Heart left ventricle (tissue), 16 donors: ENCODE results near the gene SYNJ1. TPM values are rescaled to one million over a fixed set of nuclear protein-coding genes. Genes with fewer than 3 reads are reported as not detected.

Experiments
- ATAC-seq, 4 donors: fragments of 200-7000 bp; cut with Tn5 transposase; one replicate each; pipeline ENCODE4 v1.9.1; 2020 to 2022; ENCODE audit warnings: moderate library complexity in 4 of 4, mild to moderate bottlenecking in 3 of 4, moderate number of reproducible peaks in 1 of 4
- DNase-seq, 5 donors: peaks; one replicate each; pipeline ENCODE4 v3.0.0-alpha.2; 2020
- H3K27ac ChIP-seq, 12 donors: fragments of 200-600 bp; sonication (generic) in 4 of 12; one replicate each; pipeline versions ENCODE4 v1.5.0 to v1.8.0; 2016 to 2022; ENCODE audit warnings: mild to moderate bottlenecking in 2 of 12
- H3K27me3 ChIP-seq, 9 donors: fragments of 200-600 bp; sonication (generic) in 2 of 9; one replicate each; pipeline versions ENCODE4 v1.5.1 to v1.8.0; 2016 to 2022; ENCODE audit warnings: mild to moderate bottlenecking in 3 of 9
- H3K36me3 ChIP-seq, 9 donors: fragments of 200-600 bp; sonication (generic) in 2 of 9; one replicate each; pipeline versions ENCODE4 v1.5.0 to v1.8.0; 2018 to 2022; ENCODE audit warnings: mild to moderate bottlenecking in 2 of 9
- H3K4me1 ChIP-seq, 12 donors: fragments of 200-600 bp; sonication (generic) in 4 of 12; one replicate each; pipeline versions ENCODE4 v1.5.0 to v1.8.0; 2016 to 2022; ENCODE audit warnings: mild to moderate bottlenecking in 3 of 12
- H3K4me3 ChIP-seq, 12 donors: fragments of 200-600 bp; sonication (generic) in 4 of 12; one replicate each; pipeline versions ENCODE4 v1.5.0 to v1.8.0; 2017 to 2022; ENCODE audit warnings: mild to moderate bottlenecking in 9 of 12, moderate library complexity in 4 of 12
- H3K9me3 ChIP-seq, 12 donors: fragments of 200-600 bp; sonication (generic) in 4 of 12; one replicate each; pipeline versions ENCODE4 v1.5.0 to v1.8.0; 2016 to 2022; ENCODE audit warnings: mild to moderate bottlenecking in 1 of 12
- POLR2A ChIP-seq, 2 donors: fragments of 450-650 bp; IDR thresholded peaks; one replicate each; pipeline ENCODE4 v1.6.1; 2017; ENCODE audit warnings: antibody characterized with exemption in 2 of 2, mild to moderate bottlenecking in 2 of 2, moderate library complexity in 2 of 2
- WGBS, 4 donors: extraction: QIAGEN DNeasy Blood & Tissue Kit in 2 of 4; methylation state at CpG; one replicate each; pipeline versions ENCODE4 v1.1.5 to v1.1.7; 2013 to 2018; 5-methylcytosine and 5-hydroxymethylcytosine counted together
- intact Hi-C, 10 donors: fragments of 100-400 bp; cut with DNase I; formaldehyde crosslinking; loops; one replicate each; pipeline versions ENCODE4 v1.11.1 to v1.14.2; 2022
- polyA plus RNA-seq, 2 donors: library from polyadenylated mRNA; stranded (reverse); fragments of 200-250 nt; gene quantifications; one replicate each; pipeline ENCODE4 v1.2.3, GENCODE V29; 2013
- total RNA-seq, 9 donors: library from RNA; depleted of rRNA in 2 of 9; stranded (reverse); fragments of >200 nt in 2 of 9; fragmentation: NEBNext Ultra II Directional in 3 of 9; extraction: Animal tissue kit (Norgen Biotek cat#: 25700) in 3 of 9; gene quantifications; one replicate each; pipeline versions ENCODE4 v1.1.0 to v1.2.4, GENCODE V29; 2016 to 2023
- TF ChIP-seq, protein P1 (sequence below), 12 donors: fragments of 200-600 bp; sonication (generic) in 4 of 12; IDR thresholded peaks; one replicate each; pipeline versions ENCODE4 v1.5.0 to v1.8.0; 2018 to 2022; ENCODE audit warnings: antibody characterized with exemption in 12 of 12, mild to moderate bottlenecking in 5 of 12
- donor health status: ischemic (EF 13 %, LVEDD 7.1; RV severe dilation, severe dysfunction).
- donor health status: healthy with polysubstance abuse.
- donor health status: DM: no; HTN: yes; CAD: no.
- donor health status: DM: no; HTN: no; CAD: no.
- donor health status: ischemic (EF 25% LVEDD 6.9; RV normal size, moderate dysfunction).
- donor health status: ischemic (EF 25% LVEDD 5.7; RV mildly dilated, moderate dysfunction).
- donor health status: healthy.
- donor health status: DM: yes; HTN: yes; CAD: no.
- donor health status: ischemic (EF 35%, LVEDD 5.7; RV mildly dilated, moderate dysfunction).
- donor health status: nonischemic (EF 11% LVEDD 7.7; RV severe dilation, severe dysfunction).
- donor health status: DM: yes; HTN: yes; CAD: no.
- donor health status: PGD.
- donor health status: ischemic (EF 29% LVEDD 5.4; RV normal size, mild dysfunction).
- donor health status: nonischemic (EF 23%, LVEDD 6.1; RV moderate dilation, normal function).

SYNJ1 gene
- total and polyA plus RNA-seq, 11 donors = 4.1 to 17.4 (median 10.3) TPM

DNA sequence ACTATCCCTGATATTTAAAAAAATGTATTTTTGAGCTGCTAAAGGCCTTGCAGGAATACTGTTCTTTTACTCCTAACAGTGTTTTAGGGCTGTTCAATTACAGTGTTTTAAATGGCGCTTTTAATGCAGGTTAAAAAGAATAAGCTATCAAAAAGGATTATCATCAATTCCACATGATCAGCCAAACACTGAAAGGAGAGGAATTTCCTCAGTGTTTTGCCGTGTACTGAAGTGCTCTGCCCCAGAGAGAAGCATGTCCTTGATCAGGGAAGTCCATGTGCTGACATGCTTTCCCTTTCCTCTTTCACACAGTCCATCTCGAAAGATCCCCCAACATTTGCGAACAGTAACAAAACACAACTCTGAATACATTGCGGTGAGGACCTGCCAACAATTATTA is 119.0 kb downstream of the SYNJ1 start:
- no peak overlapping the region for H3K27ac ChIP-seq
- intact Hi-C loops = loop anchor here in 4 of 10 donors (10.0 kb wide), 2 partner anchors 334 to 744 kb away; partner anchors contain the start of gene MIS18A (in 2 of the 4)

DNA sequence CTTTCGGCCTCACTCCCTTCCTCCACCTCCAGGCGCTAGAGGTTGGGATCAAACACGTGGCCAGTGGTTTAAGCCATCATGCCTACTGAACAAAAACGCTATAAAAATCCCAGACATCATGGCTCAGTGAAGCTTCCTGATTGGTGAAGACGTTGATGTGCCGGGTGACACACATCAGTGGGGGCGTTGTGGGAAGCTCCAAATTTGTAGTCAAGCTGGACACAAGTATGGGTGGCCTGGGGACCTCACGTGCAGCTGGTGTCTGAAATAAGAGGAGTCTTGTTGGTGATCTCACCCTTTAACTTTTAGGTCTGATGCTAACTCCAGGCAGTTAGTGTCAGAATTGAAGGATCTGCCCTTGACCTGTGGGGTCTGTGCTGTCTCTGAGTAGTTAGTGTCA is 122.3 kb downstream of the SYNJ1 start:
- H3K4me3 ChIP-seq = no peak overlapping the region
- 84 to 87% (median 86%) methylated on average over 8 of the region's 8 CpGs for WGBS, 4 donors
- no peak for ATAC-seq
- no peak overlapping the region for H3K27ac ChIP-seq
- H3K27me3 ChIP-seq = no peaks in the 10 kb centered on the region
- TF ChIP-seq, protein P1, sequence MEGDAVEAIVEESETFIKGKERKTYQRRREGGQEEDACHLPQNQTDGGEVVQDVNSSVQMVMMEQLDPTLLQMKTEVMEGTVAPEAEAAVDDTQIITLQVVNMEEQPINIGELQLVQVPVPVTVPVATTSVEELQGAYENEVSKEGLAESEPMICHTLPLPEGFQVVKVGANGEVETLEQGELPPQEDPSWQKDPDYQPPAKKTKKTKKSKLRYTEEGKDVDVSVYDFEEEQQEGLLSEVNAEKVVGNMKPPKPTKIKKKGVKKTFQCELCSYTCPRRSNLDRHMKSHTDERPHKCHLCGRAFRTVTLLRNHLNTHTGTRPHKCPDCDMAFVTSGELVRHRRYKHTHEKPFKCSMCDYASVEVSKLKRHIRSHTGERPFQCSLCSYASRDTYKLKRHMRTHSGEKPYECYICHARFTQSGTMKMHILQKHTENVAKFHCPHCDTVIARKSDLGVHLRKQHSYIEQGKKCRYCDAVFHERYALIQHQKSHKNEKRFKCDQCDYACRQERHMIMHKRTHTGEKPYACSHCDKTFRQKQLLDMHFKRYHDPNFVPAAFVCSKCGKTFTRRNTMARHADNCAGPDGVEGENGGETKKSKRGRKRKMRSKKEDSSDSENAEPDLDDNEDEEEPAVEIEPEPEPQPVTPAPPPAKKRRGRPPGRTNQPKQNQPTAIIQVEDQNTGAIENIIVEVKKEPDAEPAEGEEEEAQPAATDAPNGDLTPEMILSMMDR (IDR thresholded peaks at IDR 0.05) = no peak
- no peak for TF ChIP-seq POLR2A (IDR thresholded peaks at IDR 0.05)
- peaks cover 0 to 94% (median 87%) of the 10 kb centered on the region in 9 donors for H3K36me3 ChIP-seq
- no peaks in the 10 kb centered on the region for H3K9me3 ChIP-seq
- peaks cover 0 to 10% (median 4%) of the 10 kb centered on the region in 12 donors for H3K4me1 ChIP-seq
- intact Hi-C loops = loop anchor here in 4 of 10 donors (10.0 kb wide), 2 partner anchors 331 to 741 kb away; partner anchors contain the start of gene MIS18A (in 2 of the 4)
- no peak for DNase-seq

More for the DNA sequence above, 119.0 kb downstream of the SYNJ1 start:
- DNase-seq (no peak), ATAC-seq (no peak)
- H3K4me1 ChIP-seq = peaks cover 0 to 27% (median 16%) of the 10 kb centered on the region in 12 donors
- H3K9me3 ChIP-seq = no peaks in the 10 kb centered on the region
- TF ChIP-seq POLR2A (IDR thresholded peaks at IDR 0.05) = no peak
- TF ChIP-seq, protein P1 (IDR thresholded peaks at IDR 0.05) = no peak
- WGBS, 4 donors = 86 to 92% (median 91%) methylated on average over 5 of the region's 5 CpGs
- H3K36me3 ChIP-seq = peaks cover 0 to 65% (median 60%) of the 10 kb centered on the region in 9 donors
- H3K4me3 ChIP-seq = no peak overlapping the region
- no peaks in the 10 kb centered on the region for H3K27me3 ChIP-seq

DNA sequence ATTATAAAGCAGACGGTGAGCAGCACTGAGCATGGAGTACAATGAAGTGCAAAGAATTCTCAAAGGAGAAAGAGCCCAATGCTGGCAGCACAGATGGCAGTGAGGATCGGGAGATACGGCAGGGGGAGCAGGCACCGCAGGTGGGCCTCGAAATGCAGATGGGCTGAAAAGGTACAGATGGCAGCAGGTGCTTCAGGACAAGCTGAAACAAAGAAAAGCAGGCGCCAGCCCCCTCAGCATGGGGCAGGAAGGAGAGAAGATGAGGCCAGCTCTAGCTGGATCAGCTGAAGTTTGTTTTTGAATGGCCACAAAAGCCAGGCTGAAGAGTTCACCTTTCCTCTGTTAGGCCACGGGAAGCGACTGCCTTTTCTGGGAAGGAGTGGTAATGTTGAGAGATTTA is 123.3 kb downstream of the SYNJ1 start:
- no peak for ATAC-seq
- no peak for TF ChIP-seq POLR2A (IDR thresholded peaks at IDR 0.05)
- TF ChIP-seq, protein P1 (IDR thresholded peaks at IDR 0.05) = no peak

DNA sequence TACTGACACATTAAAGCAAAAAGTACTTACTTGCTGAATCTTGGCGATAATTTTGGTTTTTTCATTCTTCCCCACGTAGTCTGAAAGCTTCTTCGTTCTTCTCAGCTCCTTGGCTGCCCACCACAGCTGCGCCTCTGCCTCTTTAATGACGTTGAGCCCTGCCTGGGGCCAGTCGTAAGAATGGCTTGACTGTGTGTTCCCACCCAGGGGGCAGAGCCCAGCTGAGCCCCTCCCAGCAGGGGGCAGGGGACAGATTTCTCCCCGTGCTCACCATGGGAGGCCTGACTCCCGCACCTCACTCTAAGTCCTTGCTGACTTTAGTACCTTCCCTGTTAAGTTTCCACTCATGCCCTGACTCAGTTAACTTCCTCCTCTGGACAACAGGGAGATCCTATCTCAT is 124.7 kb downstream of the SYNJ1 start:
- WGBS, 4 donors = 76 to 81% (median 78%) methylated on average over 8 of the region's 8 CpGs
- H3K36me3 ChIP-seq = peaks cover 0 to 93% (median 86%) of the 10 kb centered on the region in 9 donors
- no peak for DNase-seq

More for the DNA sequence above, 123.3 kb downstream of the SYNJ1 start:
- Histone ChIP-seq H3K4me1 (no peaks in the 10 kb centered on the region), H3K27me3 (no peaks in the 10 kb centered on the region), H3K36me3 (peaks cover 0 to 95% (median 91%) of the 10 kb centered on the region in 9 donors), H3K9me3 (no peaks in the 10 kb centered on the region), H3K27ac (no peak overlapping the region), H3K4me3 (no peak overlapping the region)
- DNase-seq = no peak
- intact Hi-C loops = loop anchor here in 6 of 10 donors (5.0 to 10.0 kb wide), 4 partner anchors 202 to 740 kb away; partner anchors contain the start of gene MIS18A (in 3 of the 6)
- 78 to 83% (median 80%) methylated on average over 8 of the region's 8 CpGs for WGBS, 4 donors

More for the DNA sequence above, 124.7 kb downstream of the SYNJ1 start:
- Histone ChIP-seq H3K9me3 (no peaks in the 10 kb centered on the region), H3K27me3 (no peaks in the 10 kb centered on the region), H3K4me3 (no peak overlapping the region), H3K27ac (no peak overlapping the region), H3K4me1 (no peaks in the 10 kb centered on the region)
- intact Hi-C loops = loop anchor here in 6 of 10 donors (5.0 to 10.0 kb wide), 4 partner anchors 201 to 738 kb away; partner anchors contain the start of gene MIS18A (in 3 of the 6)
- ATAC-seq = no peak
- TF ChIP-seq POLR2A (IDR thresholded peaks at IDR 0.05) = no peak
- TF ChIP-seq, protein P1 (IDR thresholded peaks at IDR 0.05) = no peak
